Non-pigmented ciliary epithelial cell (primary cell): Measurements from ENCODE around the gene RUFY1.
"Not testable (repeated sequence)": the region's sequence is repeated elsewhere in the genome, so short reads cannot be mapped to it uniquely, and the experiment has no call there.

ENCODE experiments used
- DNase-seq: peaks from one replicate; pipeline ENCODE4 v3.0.0-alpha.2; 2010; ENCODE audit warnings: low read depth

RUFY1 gene

DNA sequence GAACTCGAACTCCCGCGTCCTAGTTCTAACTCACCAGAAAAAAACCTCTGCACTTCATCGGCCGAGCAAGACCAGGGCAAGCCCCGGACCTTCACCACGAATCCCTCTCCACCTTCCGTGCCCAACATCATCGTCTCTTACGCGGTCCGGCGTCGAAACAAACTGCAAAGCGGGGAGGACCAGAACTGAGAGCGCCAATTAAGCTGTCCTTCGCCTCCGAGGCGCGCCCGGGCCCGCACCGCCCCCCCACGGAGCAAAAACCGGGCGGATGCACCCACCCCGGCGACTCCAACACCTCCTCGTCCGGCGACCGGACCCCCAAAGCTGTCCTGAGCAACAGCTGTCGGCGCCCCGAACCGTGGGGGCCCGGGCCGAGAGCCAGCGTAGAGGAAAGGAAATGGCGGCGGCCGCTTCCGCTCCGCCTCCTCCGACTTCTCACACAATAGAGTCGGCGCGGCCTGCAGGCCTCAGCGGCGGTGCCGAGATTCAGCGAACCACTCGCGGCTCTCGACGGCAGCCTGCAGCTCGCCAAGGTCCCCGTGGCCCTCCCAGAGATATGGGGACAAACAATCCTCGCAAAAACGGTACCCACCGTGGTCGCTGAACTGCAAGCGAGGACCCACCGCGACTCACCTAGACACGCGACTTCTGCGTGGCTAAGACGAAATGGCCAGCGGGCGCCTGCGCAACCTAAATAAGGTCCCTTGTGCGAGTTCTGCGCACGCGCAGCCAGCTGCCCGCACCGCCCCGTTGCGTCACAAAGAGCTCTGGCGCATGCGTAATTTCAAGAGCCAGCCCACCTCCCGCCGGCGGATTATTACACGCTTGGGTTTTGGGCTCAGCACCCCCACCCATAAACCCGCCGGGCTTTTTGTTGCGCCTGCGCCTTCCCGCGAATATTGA, 72.9 kb downstream of the RUFY1 start, which contains the start of gene HNRNPH1:
Gene HNRNPH1 (minus strand): TSS at position 669 of the 903 bp plus-strand sequence. CDS start 538 bp downstream, at position 131.
- peak; percentile 90 for DNase-seq

DNA sequence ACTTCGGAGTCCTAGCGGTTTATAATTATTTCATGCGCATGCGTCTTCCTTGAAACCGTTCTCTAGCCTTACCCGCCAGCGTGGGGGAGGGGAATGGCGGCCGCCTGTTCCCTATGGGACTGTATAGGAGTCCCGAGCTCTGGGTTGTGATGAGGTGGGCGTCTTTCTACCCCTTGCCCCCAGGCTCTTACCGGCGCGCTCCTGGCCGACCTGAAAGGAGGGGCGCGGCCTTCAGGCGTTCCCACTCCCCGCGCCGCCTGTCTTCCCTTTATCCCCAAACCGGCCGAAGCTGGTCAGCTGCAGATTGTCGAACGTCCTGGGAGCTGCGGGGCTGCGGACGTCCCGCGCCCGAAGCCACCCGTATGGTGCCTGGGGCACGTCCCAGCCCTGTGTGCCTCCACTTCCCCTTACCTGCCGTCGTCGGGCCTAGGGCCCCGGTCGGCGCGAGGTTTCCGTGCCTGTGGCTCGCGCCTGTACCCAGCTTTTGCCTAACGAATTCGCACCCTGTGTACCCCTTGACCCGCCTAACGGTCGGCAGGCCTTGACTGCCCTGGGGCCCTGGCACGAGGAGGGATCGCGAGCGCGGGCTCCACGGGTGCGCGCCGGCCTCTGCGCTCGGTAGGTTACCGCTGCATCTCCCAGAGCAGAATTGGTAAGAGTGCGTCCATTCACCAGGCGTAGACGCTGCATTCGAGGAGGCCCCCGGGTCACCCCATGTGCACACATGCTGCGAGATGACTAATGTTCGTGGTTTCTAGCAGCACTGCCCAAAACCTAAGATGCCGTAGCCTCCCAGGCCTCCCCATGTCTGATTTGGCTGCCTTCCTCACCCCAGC, 73.8 kb downstream of the RUFY1 start:
- DNase-seq: peak; percentile 62

DNA sequence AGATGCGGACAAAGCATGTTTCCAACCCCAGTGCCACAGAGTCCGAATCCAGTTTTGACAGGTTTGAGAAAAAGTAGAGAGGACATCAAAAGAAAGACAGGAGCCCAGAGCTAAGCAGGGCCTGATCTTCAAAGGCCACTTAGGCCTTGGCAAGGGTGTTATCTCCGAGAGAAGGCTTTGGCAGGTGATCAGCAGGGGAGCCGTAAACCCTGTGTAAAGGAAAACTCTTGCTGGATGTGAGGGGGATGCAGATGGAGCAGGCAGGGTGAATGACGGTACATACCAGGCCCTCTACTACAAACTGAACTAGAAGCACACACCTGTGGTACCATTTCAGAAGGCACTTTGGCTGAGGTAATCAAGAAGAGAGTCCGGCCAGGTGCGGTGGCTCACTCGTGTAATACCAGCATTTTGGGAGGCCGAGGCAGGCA, 74.5 kb downstream of the RUFY1 start:
- no peak for DNase-seq

GRCh38 chr5:179633501-179634369, 83.4 kb downstream of the RUFY1 start:
- not testable (repeated sequence) for DNase-seq

GRCh38 chr5:179634370-179635172, 84.2 kb downstream of the RUFY1 start:
- not testable (repeated sequence) for DNase-seq

- not testable (repeated sequence) for DNase-seq
Observed at GRCh38 chr5:179639296-179639695, 88.9 kb downstream of the RUFY1 start.

DNA sequence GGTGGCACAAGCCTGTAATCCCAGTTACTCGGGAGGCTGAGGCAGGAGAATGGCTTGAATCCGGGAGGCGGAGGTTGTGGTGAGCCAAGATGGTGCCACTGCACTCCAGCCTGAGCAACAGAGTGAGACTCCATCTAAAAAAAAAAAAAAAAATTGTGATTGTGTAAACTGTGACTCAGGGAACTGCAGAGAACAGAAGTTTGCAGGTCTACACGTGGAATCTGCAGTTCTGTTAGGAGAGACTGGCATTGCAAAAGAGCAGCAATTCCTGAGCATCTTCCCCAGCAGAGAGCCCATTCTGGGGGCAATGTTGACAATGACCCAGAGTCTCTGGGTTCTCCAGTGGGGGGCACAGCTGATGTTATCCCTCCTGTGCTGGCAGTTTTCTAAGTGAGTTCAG, 91.4 kb downstream of the RUFY1 start:
- DNase-seq: not testable (repeated sequence)

- DNase-seq: not testable (repeated sequence)
Observed at GRCh38 chr5:179642626-179643025, 92.3 kb downstream of the RUFY1 start.

- not testable (repeated sequence) for DNase-seq
Observed at GRCh38 chr5:179643141-179643920, 93.0 kb downstream of the RUFY1 start.

GRCh38 chr5:179644766-179645165, 94.4 kb downstream of the RUFY1 start:
- not testable (repeated sequence) for DNase-seq

DNA sequence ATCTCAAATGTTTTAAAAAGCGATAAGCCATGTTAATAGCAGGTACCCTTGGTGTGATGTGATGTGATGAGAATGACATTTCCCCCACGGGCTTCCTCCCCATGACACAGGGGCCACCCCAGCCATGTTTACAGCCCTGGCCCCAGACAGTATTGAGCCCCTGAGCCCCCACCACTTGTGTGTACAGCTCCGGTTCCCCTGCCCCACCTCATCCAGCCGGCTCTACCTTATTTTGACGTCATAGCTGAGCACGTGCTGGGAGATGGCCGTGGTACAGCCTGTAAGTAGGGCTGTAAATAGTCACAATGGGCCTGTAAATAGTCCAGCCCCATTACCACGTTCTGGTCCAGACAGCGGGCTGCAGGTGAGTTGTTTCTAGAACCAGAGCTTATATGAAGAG, 98.1 kb downstream of the RUFY1 start:
- no peak for DNase-seq

DNA sequence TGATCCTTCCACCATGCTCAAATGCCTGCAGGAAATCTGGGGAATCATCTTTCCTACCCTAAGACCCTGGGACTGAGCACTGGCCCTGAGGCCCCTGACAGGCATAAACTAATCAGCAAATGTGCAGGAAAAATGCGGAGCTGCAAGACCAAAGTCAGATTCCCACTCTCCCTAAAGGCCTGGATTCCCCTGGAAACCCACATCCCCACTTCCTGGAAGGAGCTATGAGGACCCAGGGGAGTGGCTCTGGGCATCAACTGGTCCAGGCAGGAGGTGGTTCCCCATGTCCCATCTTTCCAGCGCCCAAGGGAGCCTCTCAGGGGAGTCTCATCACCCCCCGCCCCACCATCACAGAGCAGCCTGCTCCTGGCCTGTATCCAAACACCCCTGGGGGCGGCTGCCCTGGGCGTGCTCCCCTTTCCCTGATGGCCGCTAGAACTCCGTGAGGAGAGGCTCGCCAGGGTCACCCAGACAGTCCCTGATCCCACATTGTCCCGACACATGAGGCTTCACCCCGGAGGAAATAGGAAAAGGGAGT, 98.9 kb downstream of the RUFY1 start:
- DNase-seq: not testable (repeated sequence)

DNA sequence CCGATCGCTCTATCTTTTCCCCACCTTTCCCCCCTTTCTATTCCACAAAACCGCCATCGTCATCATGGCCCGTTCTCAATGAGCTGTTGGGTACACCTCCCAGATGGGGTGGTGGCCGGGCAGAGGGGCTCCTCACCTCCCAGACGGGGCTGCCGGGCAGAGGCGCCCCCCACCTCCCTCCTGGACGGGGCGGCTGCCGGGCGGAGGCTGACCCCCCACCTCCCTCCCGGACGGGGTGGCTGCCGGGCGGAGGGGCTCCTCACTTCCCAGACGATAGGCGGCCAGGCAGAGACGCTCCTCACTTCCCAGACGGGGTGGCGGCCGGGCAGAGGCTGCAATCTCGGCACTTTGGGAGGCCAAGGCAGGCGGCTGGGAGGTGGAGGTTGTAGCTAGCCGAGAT, 99.9 kb downstream of the RUFY1 start:
- DNase-seq: not testable (repeated sequence)

DNA sequence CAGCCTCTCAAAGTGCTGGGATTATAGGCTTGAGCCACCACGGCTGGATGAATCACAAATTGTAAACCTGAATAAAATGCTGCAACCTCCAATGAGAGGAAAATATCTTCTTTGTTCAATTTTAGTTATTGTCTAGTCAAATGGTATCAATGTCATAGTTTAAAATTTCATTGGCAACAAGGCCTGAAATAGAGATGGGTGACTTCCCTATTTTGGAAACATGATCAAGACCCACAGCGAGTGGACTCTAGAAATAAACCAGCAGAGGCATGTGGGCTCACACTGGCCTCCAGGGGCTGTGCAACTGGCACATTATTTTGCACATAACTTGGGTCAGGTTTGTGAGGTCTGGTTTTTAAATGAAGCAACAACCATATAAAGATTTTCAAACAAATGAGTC, 102.8 kb downstream of the RUFY1 start:
- DNase-seq: not testable (repeated sequence)

GRCh38 chr5:179657302-179658178, 107.2 kb downstream of the RUFY1 start:
- DNase-seq: not testable (repeated sequence)

DNA sequence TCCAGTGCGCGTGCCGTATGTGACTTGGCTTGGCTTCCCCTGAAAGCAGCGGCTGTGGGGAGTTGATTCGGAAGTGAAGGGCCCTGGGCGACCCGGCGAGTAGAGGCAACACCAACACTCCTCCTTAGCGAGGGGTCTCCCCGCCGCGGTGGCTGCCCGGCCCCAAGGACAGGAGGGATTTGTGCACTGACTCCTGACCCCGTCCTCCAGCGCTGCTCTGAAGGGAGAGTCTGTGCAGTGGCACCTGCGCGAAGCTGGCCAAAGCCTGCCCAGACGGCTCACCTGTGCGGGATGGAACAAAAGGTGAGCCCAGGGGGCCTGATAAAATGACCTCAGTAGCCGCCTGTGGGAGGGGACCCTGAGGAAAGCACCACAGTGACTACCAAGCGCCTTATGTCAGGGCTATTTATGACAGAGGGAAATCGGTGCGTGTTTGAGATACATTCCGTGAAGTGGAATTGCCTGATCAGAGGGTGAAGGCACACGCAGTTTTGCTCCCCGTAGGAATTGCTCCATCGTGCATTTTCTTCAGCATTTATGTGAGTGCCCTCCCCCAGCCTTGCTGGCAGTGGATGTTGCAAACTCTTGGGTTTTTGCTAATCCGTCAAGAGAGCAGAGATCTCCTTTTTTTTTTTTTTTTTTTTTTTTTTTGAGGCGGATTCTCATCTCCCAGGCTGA, 108.0 kb downstream of the RUFY1 start:
- not testable (repeated sequence) for DNase-seq
